ENCODE measurements around the gene PRKAG2. TPM values are rescaled to one million over a fixed set of nuclear protein-coding genes. Genes with fewer than 3 reads are reported as not detected.

PRKAG2 gene
- total and polyA plus RNA-seq, 2 of the 13 experiments (the other 11 are each of a cell fraction or from before 2014, with no cell fraction given) = 0.90 to 1.3 TPM

- Histone ChIP-seq H3K4me2 (ENCODE audit: low read depth, low read length) (no peak overlapping the region), H3K27ac (ENCODE audit: extremely low read length, insufficient read depth, low read length) (no peak overlapping the region), H3K4me1 (ENCODE audit: insufficient read depth, low read length) (peaks cover 6% of the 10 kb centered on the region), H3K9me3 (ENCODE audit: low read length) (no peaks in the 10 kb centered on the region), H2AFZ (ENCODE audit: low read length) (no peak overlapping the region), H4K20me1 (ENCODE audit: insufficient read depth, low read length) (no peaks in the 10 kb centered on the region), H3K36me3 (replicated peaks in 1 of 2; ENCODE audit: control insufficient read depth in 1 of 2, insufficient read depth in 2 of 2, low read length in 2 of 2) (no peaks in the 10 kb centered on the region), H3K27me3 (ENCODE audit: control insufficient read depth in 1 of 2, insufficient read depth in 2 of 2, low read length in 2 of 2) (peaks cover 0 to 6% of the 10 kb centered on the region in 2 experiments; a peak in 1 of 5 replicates), H3K4me3 (replicated peaks in 1 of 3; ENCODE audit: insufficient read depth in 1 of 3, low read depth in 2 of 3, low read length in 3 of 3) (no peak overlapping the region), H3K79me2 (ENCODE audit: insufficient read depth, low read length) (no peaks in the 10 kb centered on the region), H3K9ac (ENCODE audit: insufficient read depth, low read depth, low read length) (no peak overlapping the region)
- no peak for TF ChIP-seq ZNF326 (CRISPR knock-in tag; IDR thresholded peaks at IDR 0.05; ENCODE audit: borderline replicate concordance)
- TF ChIP-seq, protein P1, sequence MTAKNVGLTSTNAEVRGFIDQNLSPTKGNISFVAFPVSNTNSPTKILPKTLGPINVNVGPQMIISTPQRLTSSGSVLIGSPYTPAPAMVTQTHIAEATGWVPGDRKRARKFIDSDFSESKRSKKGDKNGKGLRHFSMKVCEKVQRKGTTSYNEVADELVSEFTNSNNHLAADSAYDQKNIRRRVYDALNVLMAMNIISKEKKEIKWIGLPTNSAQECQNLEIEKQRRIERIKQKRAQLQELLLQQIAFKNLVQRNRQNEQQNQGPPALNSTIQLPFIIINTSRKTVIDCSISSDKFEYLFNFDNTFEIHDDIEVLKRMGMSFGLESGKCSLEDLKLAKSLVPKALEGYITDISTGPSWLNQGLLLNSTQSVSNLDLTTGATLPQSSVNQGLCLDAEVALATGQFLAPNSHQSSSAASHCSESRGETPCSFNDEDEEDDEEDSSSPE (CRISPR knock-in tag; IDR thresholded peaks at IDR 0.05) = no peak
- no peak for TF ChIP-seq RFX3 (CRISPR knock-in tag; IDR thresholded peaks at IDR 0.05)
- no peak for TF ChIP-seq ZNF335 (CRISPR knock-in tag; IDR thresholded peaks at IDR 0.05)
- TF ChIP-seq CTCF (CRISPR knock-in tag; IDR thresholded peaks at IDR 0.05) = no peak
- no peak for TF ChIP-seq ZNF556 (CRISPR knock-in tag; IDR thresholded peaks at IDR 0.05; ENCODE audit: borderline replicate concordance)
- TF ChIP-seq EEA1 (CRISPR knock-in tag; IDR thresholded peaks at IDR 0.05; ENCODE audit: borderline replicate concordance) = no peak
- no peak for TF ChIP-seq BRD4 (CRISPR knock-in tag; IDR thresholded peaks at IDR 0.05)
- no peak for TF ChIP-seq HHEX (CRISPR knock-in tag; IDR thresholded peaks at IDR 0.05)
- TF ChIP-seq KAT2B (IDR thresholded peaks at IDR 0.05; ENCODE audit: borderline replicate concordance, low read depth, low read length) = no peak
- TF ChIP-seq RAD51 (IDR thresholded peaks at IDR 0.05; ENCODE audit: borderline replicate concordance) = no peak
- no peak for TF ChIP-seq NCOR1 (IDR thresholded peaks at IDR 0.05; ENCODE audit: borderline replicate concordance, low read length)
- TF ChIP-seq, protein P2, sequence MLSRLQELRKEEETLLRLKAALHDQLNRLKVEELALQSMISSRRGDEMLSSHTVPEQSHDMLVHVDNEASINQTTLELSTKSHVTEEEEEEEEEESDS (CRISPR knock-in tag; IDR thresholded peaks at IDR 0.05; ENCODE audit: borderline replicate concordance) = no peak
- no peak for TF ChIP-seq SKIL (CRISPR knock-in tag; IDR thresholded peaks at IDR 0.05; ENCODE audit: borderline replicate concordance)
- TF ChIP-seq, protein P3, sequence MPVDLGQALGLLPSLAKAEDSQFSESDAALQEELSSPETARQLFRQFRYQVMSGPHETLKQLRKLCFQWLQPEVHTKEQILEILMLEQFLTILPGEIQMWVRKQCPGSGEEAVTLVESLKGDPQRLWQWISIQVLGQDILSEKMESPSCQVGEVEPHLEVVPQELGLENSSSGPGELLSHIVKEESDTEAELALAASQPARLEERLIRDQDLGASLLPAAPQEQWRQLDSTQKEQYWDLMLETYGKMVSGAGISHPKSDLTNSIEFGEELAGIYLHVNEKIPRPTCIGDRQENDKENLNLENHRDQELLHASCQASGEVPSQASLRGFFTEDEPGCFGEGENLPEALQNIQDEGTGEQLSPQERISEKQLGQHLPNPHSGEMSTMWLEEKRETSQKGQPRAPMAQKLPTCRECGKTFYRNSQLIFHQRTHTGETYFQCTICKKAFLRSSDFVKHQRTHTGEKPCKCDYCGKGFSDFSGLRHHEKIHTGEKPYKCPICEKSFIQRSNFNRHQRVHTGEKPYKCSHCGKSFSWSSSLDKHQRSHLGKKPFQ (CRISPR knock-in tag; IDR thresholded peaks at IDR 0.05; ENCODE audit: insufficient replicate concordance) = no peak
- no peak for TF ChIP-seq FOSL1 (CRISPR knock-in tag; IDR thresholded peaks at IDR 0.05; ENCODE audit: borderline replicate concordance)
- TF ChIP-seq KMT2A (CRISPR knock-in tag; IDR thresholded peaks at IDR 0.05) = no peak
- POLR2A ChIA-PET = no interaction called here
- no peak for FAIRE-seq
- CTCF ChIA-PET (ENCODE audit: low intra/inter-chr PET ratio, low total read pairs) = no interaction called here
- intact Hi-C loops (cut with micrococcal nuclease; ENCODE audit: unreplicated experiment) (no loop called here), in situ Hi-C loops (cut with HindIII; ENCODE audit: extremely low pct_ligation_motif_present, low pct_unique_long_range_greater_than_20kb) (no loop called here)
- WGBS (ENCODE audit: low lambda C conversion rate) = 57% methylated on average over 16 of the region's 16 CpGs
- no TSS peak for BruUV-seq (replicated peaks)
- DNase-seq (ENCODE audit: low spot score) = no peak
- ATAC-seq = no peak
Observed at GRCh38 chr7:151923097-151923876, 46.4 kb upstream of the PRKAG2 start.
